Measurements from ENCODE around the gene DLX1. TPM values are rescaled to one million over a fixed set of nuclear protein-coding genes. Genes with fewer than 3 reads are reported as not detected.

Gene DLX1
- total RNA-seq = under 1 TPM in 3 of 4 donors, not detected in 1; 0.17 to 0.83 (median 0.23) TPM

- H3K4me1 ChIP-seq = peaks cover 37 to 75% (median 55%) of the 10 kb centered on the region in 4 donors
- intact Hi-C loops (cut with DNase I) = no loop called here
- H3K27ac ChIP-seq (replicated peaks in 1 of 4) = no peak within 1 kb of the TSS
- no peaks in the 10 kb centered on the region for H3K36me3 ChIP-seq
- WGBS = 11% methylated on average over 26 of the region's 34 CpGs
- peaks cover 31 to 100% (median 99%) of the 10 kb centered on the region in 4 donors for H3K27me3 ChIP-seq
- no peak for DNase-seq (ENCODE audit: extremely low spot score)
- no peak for TF ChIP-seq EP300 (IDR thresholded peaks at IDR 0.05)
- TF ChIP-seq POLR2AphosphoS5 (IDR thresholded peaks at IDR 0.05) = no peak
- TF ChIP-seq POLR2A (IDR thresholded peaks at IDR 0.05; ENCODE audit: low read depth) = no peak
- no peak for TF ChIP-seq CTCF (IDR thresholded peaks at IDR 0.05)
- H3K9me3 ChIP-seq = no peaks in the 10 kb centered on the region
- H3K4me3 ChIP-seq = peak within 1 kb of the TSS; percentile 47 to 58 (median 48)
These were observed at the start of gene DLX1 for GRCh38 chr2:172085460-172086159. Gene DLX1 (plus strand): TSS chr2:172085507. CDS start chr2:172085678, 171 bp downstream.

- no peak overlapping the region for H3K4me3 ChIP-seq
- no peak for DNase-seq (ENCODE audit: extremely low spot score)
- H3K36me3 ChIP-seq = no peaks in the 10 kb centered on the region
- TF ChIP-seq EP300 (IDR thresholded peaks at IDR 0.05) (no peak), POLR2AphosphoS5 (IDR thresholded peaks at IDR 0.05) (no peak)
- H3K27ac ChIP-seq (replicated peaks in 1 of 4) = no peak overlapping the region
- intact Hi-C loops (cut with DNase I) = no loop called here
- no peaks in the 10 kb centered on the region for H3K9me3 ChIP-seq
- no peaks in the 10 kb centered on the region for H3K27me3 ChIP-seq
- WGBS = 87% methylated on average over 3 of the region's 3 CpGs
- H3K4me1 ChIP-seq = no peaks in the 10 kb centered on the region
These were observed 47.2 kb upstream of the DLX1 start for GRCh38 chr2:172038121-172038520.

- no peak for DNase-seq (ENCODE audit: extremely low spot score)
- H3K27ac ChIP-seq (replicated peaks in 1 of 4) = no peak overlapping the region
- no peaks in the 10 kb centered on the region for H3K9me3 ChIP-seq
- H3K27me3 ChIP-seq = no peaks in the 10 kb centered on the region
- intact Hi-C loops (cut with DNase I) = no loop called here
- H3K4me3 ChIP-seq = no peak overlapping the region
- no peak for TF ChIP-seq CTCF (IDR thresholded peaks at IDR 0.05)
- no peak for TF ChIP-seq POLR2A (IDR thresholded peaks at IDR 0.05; ENCODE audit: low read depth)
- no peaks in the 10 kb centered on the region for H3K36me3 ChIP-seq
- 87% methylated on average over 2 of the region's 2 CpGs for WGBS
- H3K4me1 ChIP-seq = no peaks in the 10 kb centered on the region
These were observed 46.7 kb upstream of the DLX1 start for GRCh38 chr2:172038604-172039003.

GRCh38 chr2:172039011-172039704 lies 46.1 kb upstream of the DLX1 start:
- Histone ChIP-seq H3K9me3 (no peaks in the 10 kb centered on the region), H3K36me3 (no peaks in the 10 kb centered on the region), H3K27ac (replicated peaks in 1 of 4) (no peak overlapping the region), H3K27me3 (no peaks in the 10 kb centered on the region), H3K4me3 (no peak overlapping the region), H3K4me1 (no peaks in the 10 kb centered on the region)
- no peak for TF ChIP-seq POLR2A (IDR thresholded peaks at IDR 0.05; ENCODE audit: low read depth)
- no peak for TF ChIP-seq EP300 (IDR thresholded peaks at IDR 0.05)
- no peak for DNase-seq (ENCODE audit: extremely low spot score)
- WGBS = 78% methylated on average over 3 of the region's 3 CpGs
- intact Hi-C loops (cut with DNase I) = no loop called here

- TF ChIP-seq EP300 (IDR thresholded peaks at IDR 0.05) (no peak), CTCF (IDR thresholded peaks at IDR 0.05) (no peak), POLR2AphosphoS5 (IDR thresholded peaks at IDR 0.05) (no peak), POLR2A (IDR thresholded peaks at IDR 0.05; ENCODE audit: low read depth) (no peak)
- 81% methylated on average over 6 of the region's 6 CpGs for WGBS
- Histone ChIP-seq H3K4me1 (no peaks in the 10 kb centered on the region), H3K4me3 (no peak overlapping the region), H3K27me3 (no peaks in the 10 kb centered on the region), H3K9me3 (no peaks in the 10 kb centered on the region), H3K36me3 (no peaks in the 10 kb centered on the region), H3K27ac (replicated peaks in 1 of 4) (no peak overlapping the region)
- no peak for DNase-seq (ENCODE audit: extremely low spot score)
- intact Hi-C loops (cut with DNase I) = no loop called here
These were observed 45.0 kb upstream of the DLX1 start for GRCh38 chr2:172040311-172040710.

Data from esophagus muscularis mucosa (tissue), 4 donors.